OCI-LY3 (cell line): ENCODE results near the gene RAD21L1.

ENCODE experiments used
- H2AFZ ChIP-seq: fragments of 200-600, 300-600 bp; shearing (Covaris generic); 2 replicates; pipeline ENCODE4 v1.6.0; 2014; ENCODE audit warnings: antibody characterized with exemption, low read depth, low read length
- H3K27ac ChIP-seq: fragments of 200-600, 300-600 bp; sonication (generic); 2 replicates; pipeline ENCODE4 v1.5.1; 2014; ENCODE audit warnings: mild to moderate bottlenecking, low read length, moderate library complexity, mixed read lengths
- H3K27me3 ChIP-seq: fragments of 200-600, 300-600 bp; sonication (generic); 2 replicates; pipeline ENCODE4 v1.6.1; 2014; ENCODE audit warnings: low read depth, low read length, mixed read lengths
- H3K36me3 ChIP-seq: fragments of 200-600, 300-600 bp; sonication (generic); replicated peaks from 2 replicates; pipeline ENCODE3; 2014; ENCODE audit warnings: low read depth, low read length, mixed read lengths
- H3K4me1 ChIP-seq: fragments of 300-600, 200-600 bp; sonication (generic); 2 replicates; pipeline ENCODE4 v1.6.1; 2014; ENCODE audit warnings: low read length, mixed read lengths
- H3K4me2 ChIP-seq: fragments of 200-600, 300-600 bp; sonication (generic); 2 replicates; pipeline ENCODE4 v1.6.1; 2014; ENCODE audit warnings: low read length, mixed read lengths
- H3K4me3 ChIP-seq: fragments of 300-600, 200-600 bp; sonication (generic); 2 replicates; pipeline ENCODE4 v1.5.1; 2014; ENCODE audit warnings: antibody characterized with exemption, mild to moderate bottlenecking, low read length, moderate library complexity
- H3K79me2 ChIP-seq: fragments of 300-600, 200-600 bp; shearing (Covaris generic); 2 replicates; pipeline ENCODE4 v1.6.1; 2014; ENCODE audit warnings: mild to moderate bottlenecking, low read length, mixed read lengths
- H3K9ac ChIP-seq: fragments of 300-600, 200-600 bp; shearing (Covaris generic); 2 replicates; pipeline ENCODE4 v1.6.0; 2014; ENCODE audit warnings: mild to moderate bottlenecking, low read length, moderate library complexity
- H3K9me3 ChIP-seq: fragments of 200-600, 300-600 bp; shearing (Covaris generic); 2 replicates; pipeline ENCODE4 v1.6.1; 2014; ENCODE audit warnings: low read length, mixed read lengths; ENCODE audit not compliant: insufficient read depth
- H4K20me1 ChIP-seq: fragments of 200-600, 300-600 bp; sonication (generic); 2 replicates; pipeline ENCODE4 v1.6.1; 2016; ENCODE audit warnings: low read length, mixed read lengths; ENCODE audit not compliant: insufficient read depth
- CTCF ChIP-seq: fragments of 200-600, 300-600 bp; sonication (generic); IDR thresholded peaks from 2 replicates; pipeline ENCODE4 v1.5.1; 2014; ENCODE audit warnings: antibody characterized with exemption, low read length, low read depth
- EZH2phosphoT487 ChIP-seq: fragments of 200-600 bp; shearing (Covaris generic); IDR thresholded peaks from 2 replicates; pipeline ENCODE4 v1.6.1; 2018; ENCODE audit warnings: antibody characterized with exemption, mixed run types, low read depth

Gene RAD21L1

GRCh38 chr20:1267809-1268374, 42.0 kb downstream of the RAD21L1 start:
- Histone ChIP-seq H3K27ac (no peak overlapping the region), H3K4me1 (peaks cover 16% of the 10 kb centered on the region), H2AFZ (no peak overlapping the region), H3K36me3 (no peaks in the 10 kb centered on the region), H4K20me1 (no peaks in the 10 kb centered on the region), H3K4me2 (no peak overlapping the region), H3K79me2 (no peaks in the 10 kb centered on the region), H3K9me3 (no peaks in the 10 kb centered on the region), H3K4me3 (no peak overlapping the region), H3K9ac (no peak overlapping the region), H3K27me3 (no peaks in the 10 kb centered on the region)
- no peak for TF ChIP-seq EZH2phosphoT487
- no peak for TF ChIP-seq CTCF

- peaks cover 10% of the 10 kb centered on the region for H3K4me1 ChIP-seq
- no peaks in the 10 kb centered on the region for H3K36me3 ChIP-seq
- H3K4me2 ChIP-seq, result no peak overlapping the region
- no peaks in the 10 kb centered on the region for H3K9me3 ChIP-seq
- H3K27ac ChIP-seq, result no peak overlapping the region
- H3K27me3 ChIP-seq, result no peaks in the 10 kb centered on the region
- H3K79me2 ChIP-seq, result no peaks in the 10 kb centered on the region
- no peak overlapping the region for H2AFZ ChIP-seq
- H3K4me3 ChIP-seq, result no peak overlapping the region
- TF ChIP-seq CTCF (no peak), EZH2phosphoT487 (no peak)
- no peak overlapping the region for H3K9ac ChIP-seq
- H4K20me1 ChIP-seq, result no peaks in the 10 kb centered on the region
Observed at GRCh38 chr20:1269235-1269634, 43.4 kb downstream of the RAD21L1 start.

- Histone ChIP-seq H4K20me1 (no peaks in the 10 kb centered on the region), H3K79me2 (no peaks in the 10 kb centered on the region), H3K4me1 (peaks cover 10% of the 10 kb centered on the region), H3K4me3 (no peak overlapping the region), H3K27ac (no peak overlapping the region), H3K27me3 (no peaks in the 10 kb centered on the region), H3K4me2 (no peak overlapping the region), H3K9ac (no peak overlapping the region), H2AFZ (no peak overlapping the region), H3K36me3 (no peaks in the 10 kb centered on the region), H3K9me3 (no peaks in the 10 kb centered on the region)
- no peak for TF ChIP-seq CTCF
Observed at GRCh38 chr20:1269850-1270249, 44.0 kb downstream of the RAD21L1 start.

- Histone ChIP-seq H3K4me3 (no peak overlapping the region), H3K9ac (no peak overlapping the region)
Observed at GRCh38 chr20:1272368-1273100, 46.7 kb downstream of the RAD21L1 start.

More at GRCh38 chr20:1272368-1273100, 46.7 kb downstream of the RAD21L1 start:
- no peaks in the 10 kb centered on the region for H3K9me3 ChIP-seq
- no peaks in the 10 kb centered on the region for H4K20me1 ChIP-seq
- TF ChIP-seq EZH2phosphoT487 (no peak), CTCF (no peak)
- H2AFZ ChIP-seq, result no peak overlapping the region
- H3K27ac ChIP-seq, result no peak overlapping the region
- H3K36me3 ChIP-seq, result no peaks in the 10 kb centered on the region
- no peaks in the 10 kb centered on the region for H3K79me2 ChIP-seq
- no peaks in the 10 kb centered on the region for H3K27me3 ChIP-seq
- H3K4me1 ChIP-seq, result no peaks in the 10 kb centered on the region
- H3K4me2 ChIP-seq, result no peak overlapping the region
